GM19239 (cell line): Measurements from ENCODE around the gene C12orf75.
A peak's percentile ranks its signal among the peaks of the same experiment; 100 is the strongest.
"Not testable (repeated sequence)": the region's sequence is repeated elsewhere in the genome, so short reads cannot be mapped to it uniquely, and the experiment has no call there.

ENCODE experiments used
- DNase-seq: peaks from one replicate; pipeline ENCODE4 v3.0.0; 2011; ENCODE audit warnings: low spot score; ENCODE audit not compliant: insufficient read length
- FAIRE-seq: peaks from 2 replicates; lab custom pipeline; 2011; peaks lifted over from hg19 to GRCh38; lab: Jason Lieb, UNC

The C12orf75 gene

GRCh38 chr12:105308839-105309238 lies 21.7 kb upstream of the C12orf75 start:
- not testable (repeated sequence) for FAIRE-seq, DNase-seq

DNA sequence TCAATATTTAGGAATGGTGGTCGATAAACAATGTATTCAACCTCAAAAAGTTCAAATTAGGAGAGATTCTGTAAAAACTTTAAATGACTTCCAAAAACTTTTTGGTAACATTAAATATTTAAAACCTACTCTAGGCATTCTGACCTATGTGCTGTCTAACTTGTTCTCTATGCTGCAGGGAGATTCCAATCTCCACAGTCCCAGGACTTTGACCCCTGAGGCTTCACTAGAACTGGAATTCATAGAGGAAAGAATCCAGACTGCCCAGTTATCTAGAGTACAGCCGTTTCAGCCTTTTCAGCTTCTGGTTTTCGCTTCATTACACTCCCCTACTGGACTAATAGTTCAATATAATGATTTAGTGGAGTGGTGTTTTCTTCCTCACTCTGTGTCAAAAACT lies 21.1 kb upstream of the C12orf75 start:
- DNase-seq, FAIRE-seq: not testable (repeated sequence)

GRCh38 chr12:105310476-105311085 lies 19.9 kb upstream of the C12orf75 start:
- not testable (repeated sequence) for FAIRE-seq, DNase-seq

- not testable (repeated sequence) for DNase-seq, FAIRE-seq
Measured at GRCh38 chr12:105311936-105312335, 18.6 kb upstream of the C12orf75 start.

DNA sequence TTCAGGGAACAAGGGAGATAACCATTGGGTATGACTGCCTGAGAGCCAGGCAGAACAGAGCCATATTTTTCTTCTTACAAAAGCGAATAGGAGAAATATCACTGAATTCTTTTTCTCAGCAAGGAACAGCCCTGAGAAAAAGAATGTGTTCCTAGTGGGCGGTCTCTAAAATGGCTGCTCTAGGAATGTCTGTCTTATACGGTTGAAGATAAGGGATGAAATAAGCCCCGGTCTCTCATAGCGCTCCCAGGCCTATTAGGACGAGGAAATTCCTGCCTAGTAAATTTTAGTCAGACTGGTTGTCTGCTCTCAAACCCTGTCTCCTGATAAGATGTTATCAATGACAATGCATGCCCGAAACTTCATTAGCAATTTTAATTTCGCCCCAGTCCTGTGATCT lies 16.7 kb upstream of the C12orf75 start:
- not testable (repeated sequence) for FAIRE-seq, DNase-seq

DNA sequence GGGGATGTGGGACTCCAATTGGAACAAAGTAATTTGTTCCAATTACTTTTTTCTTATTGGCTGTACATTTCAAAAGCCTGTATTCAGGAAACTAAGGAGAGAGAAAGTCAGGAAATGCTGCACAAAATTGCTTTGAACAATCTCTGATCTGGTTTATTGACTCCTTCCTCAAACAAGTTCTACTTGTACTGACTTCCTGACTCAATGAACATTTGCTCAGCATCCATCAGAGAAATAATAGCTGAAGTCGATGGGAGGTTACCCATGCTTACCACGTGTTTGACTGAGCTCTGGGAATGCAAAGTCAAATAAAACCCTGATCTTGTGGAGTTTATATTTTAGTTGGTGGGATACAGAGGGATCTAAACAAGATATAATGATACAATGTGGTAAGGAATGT lies 15.4 kb upstream of the C12orf75 start:
- DNase-seq (no peak), FAIRE-seq (no peak)

DNA sequence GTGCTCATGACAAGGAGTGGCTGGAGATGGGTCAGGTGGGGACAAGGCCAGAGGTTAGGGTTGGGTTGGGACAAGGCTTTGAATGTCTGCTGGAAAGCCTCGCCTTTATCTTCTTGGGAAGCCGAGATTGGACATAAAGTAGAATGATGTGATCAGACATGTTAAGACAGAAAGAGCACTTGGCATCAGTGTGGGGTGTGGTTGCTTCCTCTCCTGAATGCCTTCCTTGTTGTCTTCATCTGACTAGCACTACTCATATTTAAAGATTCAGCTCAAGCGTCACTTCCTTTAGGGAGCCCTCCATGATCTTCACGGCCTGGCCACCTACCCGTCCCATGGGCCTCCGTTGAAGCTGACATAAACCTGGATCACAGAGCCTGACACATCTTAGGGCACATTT lies 14.8 kb upstream of the C12orf75 start:
- FAIRE-seq: no peak
- no peak for DNase-seq

- FAIRE-seq (no peak), DNase-seq (no peak)
Measured at GRCh38 chr12:105316931-105317852, 13.3 kb upstream of the C12orf75 start.

DNA sequence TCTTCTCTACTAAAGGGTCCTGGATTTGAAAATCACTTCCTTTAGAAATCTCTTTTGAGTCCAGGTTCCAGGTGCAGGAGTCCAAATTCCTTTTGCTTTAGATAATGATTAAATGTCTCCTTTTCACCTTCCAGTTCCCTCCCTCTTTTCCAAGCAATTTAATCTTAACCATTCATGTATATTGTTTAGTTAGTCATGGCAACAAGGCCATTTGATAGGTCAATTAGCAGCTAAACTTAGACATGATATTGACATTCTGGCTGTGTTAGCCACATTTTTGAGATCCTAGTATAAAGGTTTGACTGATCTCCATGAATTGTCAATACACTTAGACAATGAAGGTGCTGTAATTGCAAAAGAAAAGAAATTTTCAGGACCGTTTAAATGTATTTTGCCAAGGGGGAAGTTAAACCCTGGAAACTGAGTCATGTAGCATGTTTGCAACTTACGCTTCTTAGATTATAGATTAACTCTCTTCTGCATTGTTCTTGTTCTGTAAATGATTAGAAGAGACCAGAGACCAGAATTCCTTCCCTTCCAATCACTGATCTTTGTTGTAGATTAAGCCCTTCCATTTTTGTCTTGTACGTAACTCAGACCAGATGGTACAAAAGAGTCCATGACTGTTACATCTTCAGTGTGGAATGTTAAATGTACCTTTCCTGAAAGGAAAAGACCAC lies 12.4 kb upstream of the C12orf75 start:
- no peak for FAIRE-seq
- no peak for DNase-seq

- FAIRE-seq (peak; percentile 57), DNase-seq (no peak)
Measured at GRCh38 chr12:105318651-105319483, 11.6 kb upstream of the C12orf75 start.

- no peak for DNase-seq
- FAIRE-seq: peak; percentile 57
Measured at GRCh38 chr12:105319691-105320209, 10.7 kb upstream of the C12orf75 start.

GRCh38 chr12:105321125-105321524 lies 9.4 kb upstream of the C12orf75 start:
- no peak for DNase-seq
- no peak for FAIRE-seq

GRCh38 chr12:105322070-105322469 lies 8.4 kb upstream of the C12orf75 start:
- FAIRE-seq: peak; percentile 4
- no peak for DNase-seq

GRCh38 chr12:105324704-105325103 lies 5.8 kb upstream of the C12orf75 start:
- FAIRE-seq (no peak), DNase-seq (no peak)

DNA sequence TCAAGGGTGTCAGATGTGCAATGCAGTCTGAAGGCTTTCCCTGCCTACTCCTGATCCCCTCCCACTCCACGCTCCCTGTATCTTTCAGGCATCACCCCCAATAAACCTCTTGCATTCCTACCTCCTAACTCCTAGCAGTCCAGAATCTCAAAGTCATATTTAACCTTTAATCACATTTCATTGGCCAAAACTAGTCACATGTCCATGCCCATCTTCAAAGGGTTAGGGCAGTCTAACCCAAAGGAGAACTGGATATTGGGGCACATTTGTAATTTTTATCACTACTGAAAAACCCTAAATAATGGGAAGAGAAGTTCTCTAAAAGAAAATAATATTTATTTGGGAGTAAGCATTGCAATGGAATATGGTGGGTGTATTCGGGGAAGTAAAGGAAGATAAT lies 5.4 kb upstream of the C12orf75 start:
- no peak for DNase-seq
- peak; percentile 57 for FAIRE-seq

- FAIRE-seq: no peak
- no peak for DNase-seq
Measured at GRCh38 chr12:105329926-105330282, 587 bp upstream of the C12orf75 start.

GRCh38 chr12:105330931-105331804 lies 677 bp downstream of the C12orf75 start:
- peak; percentile 73 for FAIRE-seq

DNA sequence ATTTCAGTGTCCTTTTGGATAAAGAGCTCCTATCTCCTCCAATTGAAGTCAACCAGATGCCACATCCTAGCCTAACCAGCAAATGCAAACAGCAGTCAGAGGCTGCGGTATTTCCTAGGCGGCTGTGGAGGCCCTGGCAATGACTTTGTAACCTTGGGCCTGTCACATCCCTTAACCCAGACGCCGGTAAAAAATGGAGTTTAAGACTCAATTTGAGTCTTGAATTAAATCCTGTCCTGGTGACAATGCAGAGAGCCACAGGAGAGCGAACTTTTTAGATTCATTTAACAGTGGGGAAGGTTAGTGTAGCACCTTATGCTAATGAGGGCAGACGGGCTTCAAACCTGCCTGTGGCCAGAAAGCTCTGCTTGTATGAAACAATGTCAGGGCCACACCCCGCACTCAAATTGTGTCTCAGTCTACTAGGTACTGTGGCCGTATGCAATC lies 1.3 kb downstream of the C12orf75 start:
- DNase-seq (no peak), FAIRE-seq (no peak)

More at GRCh38 chr12:105330931-105331804, 677 bp downstream of the C12orf75 start:
- no peak for DNase-seq

DNA sequence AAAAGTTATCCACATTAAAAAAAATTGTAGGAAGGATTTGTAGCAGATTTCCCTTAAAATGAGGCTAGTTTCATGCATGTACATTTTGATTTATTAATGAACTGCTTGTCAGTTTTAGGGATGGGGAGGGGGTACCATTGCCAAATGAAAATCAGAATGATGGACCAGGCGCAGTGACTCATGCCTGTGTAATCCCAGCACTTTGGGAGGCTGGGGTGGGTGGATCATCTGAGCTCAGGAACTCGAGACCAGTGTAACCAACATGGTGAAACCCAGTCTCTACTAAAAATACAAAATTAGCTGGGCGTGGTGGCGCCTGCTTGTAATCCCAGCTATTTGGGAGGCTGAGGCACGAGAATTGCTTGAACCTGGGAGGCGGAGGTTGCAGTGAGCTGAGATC lies 1.8 kb downstream of the C12orf75 start:
- FAIRE-seq, DNase-seq: not testable (repeated sequence)
